ENCODE data around the gene CORO2A. TPM values are rescaled to one million over a fixed set of nuclear protein-coding genes. Genes with fewer than 3 reads are reported as not detected.
"Not testable (repeated sequence)": the region's sequence is repeated elsewhere in the genome, so short reads cannot be mapped to it uniquely, and the experiment has no call there.

CORO2A gene
- total and polyA plus RNA-seq, 3 donors from 2014 or later = 28.0 to 50.5 (median 46.3) TPM

GRCh38 chr9:98178874-98179850, 13.3 kb downstream of the CORO2A start:
- Histone ChIP-seq H3K36me3 (ENCODE audit: low read depth, missing control alignments) (no peaks in the 10 kb centered on the region), H3K9me3 (no peaks in the 10 kb centered on the region), H3K27me3 (no peaks in the 10 kb centered on the region), H3K27ac (no peak overlapping the region), H3K4me1 (peaks cover 33% of the 10 kb centered on the region), H3K4me3 (no peak overlapping the region)
- 87 to 89% methylated on average over 14 to 16 of the region's 16 CpGs for WGBS, 2 donors
- TF ChIP-seq CTCF (IDR thresholded peaks at IDR 0.05) (no peak), POLR2A (IDR thresholded peaks at IDR 0.05) (no peak)
- intact Hi-C loops (cut with DNase I; ENCODE audit: low total_unique reads) = no loop called here
- DNase-seq = no peak

GRCh38 chr9:98176391-98177259, 15.8 kb downstream of the CORO2A start:
- H3K4me3 ChIP-seq = no peak overlapping the region
- 73 to 74% methylated on average over 9 of the region's 9 CpGs for WGBS, 2 donors
- peaks cover 30% of the 10 kb centered on the region for H3K4me1 ChIP-seq
- no peaks in the 10 kb centered on the region for H3K36me3 ChIP-seq (ENCODE audit: low read depth, missing control alignments)
- no peaks in the 10 kb centered on the region for H3K9me3 ChIP-seq
- no peaks in the 10 kb centered on the region for H3K27me3 ChIP-seq
- intact Hi-C loops (cut with DNase I; ENCODE audit: low total_unique reads) = no loop called here
- DNase-seq = no peak
- H3K27ac ChIP-seq = no peak overlapping the region
- no peak for TF ChIP-seq POLR2A (IDR thresholded peaks at IDR 0.05)
- TF ChIP-seq CTCF (IDR thresholded peaks at IDR 0.05) = no peak

- TF ChIP-seq POLR2A (IDR thresholded peaks at IDR 0.05) (no peak), CTCF (IDR thresholded peaks at IDR 0.05) (no peak)
Measured at GRCh38 chr9:98175762-98176161, 16.7 kb downstream of the CORO2A start.

GRCh38 chr9:98175028-98175569, 17.3 kb downstream of the CORO2A start:
- no peak for DNase-seq
- H3K4me1 ChIP-seq = peaks cover 34% of the 10 kb centered on the region
- H3K4me3 ChIP-seq = no peak overlapping the region
- intact Hi-C loops (cut with DNase I; ENCODE audit: low total_unique reads) = no loop called here
- no peaks in the 10 kb centered on the region for H3K9me3 ChIP-seq
- H3K27ac ChIP-seq = peak overlapping the region in 1 of 2 donors; percentile 24
- H3K36me3 ChIP-seq (ENCODE audit: low read depth, missing control alignments) = no peaks in the 10 kb centered on the region
- 56 to 60% methylated on average over 5 to 6 of the region's 6 CpGs for WGBS, 2 donors
- no peaks in the 10 kb centered on the region for H3K27me3 ChIP-seq
- TF ChIP-seq CTCF (IDR thresholded peaks at IDR 0.05) (no peak), POLR2A (IDR thresholded peaks at IDR 0.05) (no peak)

More at GRCh38 chr9:98175762-98176161, 16.7 kb downstream of the CORO2A start:
- H3K9me3 ChIP-seq = no peaks in the 10 kb centered on the region
- no peak for DNase-seq
- no peak overlapping the region for H3K4me3 ChIP-seq
- H3K27me3 ChIP-seq = no peaks in the 10 kb centered on the region
- intact Hi-C loops (cut with DNase I; ENCODE audit: low total_unique reads) = no loop called here
- no peak overlapping the region for H3K27ac ChIP-seq
- H3K36me3 ChIP-seq (ENCODE audit: low read depth, missing control alignments) = no peaks in the 10 kb centered on the region
- 72 to 79% methylated on average over 3 of the region's 3 CpGs for WGBS, 2 donors
- peaks cover 35% of the 10 kb centered on the region for H3K4me1 ChIP-seq

- intact Hi-C loops (cut with DNase I; ENCODE audit: low total_unique reads); H3K9me3 ChIP-seq; H3K36me3 ChIP-seq (ENCODE audit: low read depth, missing control alignments); H3K27ac ChIP-seq; DNase-seq; H3K4me3 ChIP-seq; H3K27me3 ChIP-seq: not testable (repeated sequence)
- WGBS, 2 donors = 84 to 89% methylated on average over 5 of the region's 5 CpGs
- H3K4me1 ChIP-seq = peaks cover 35% of the 10 kb centered on the region
Measured at GRCh38 chr9:98174502-98174918, 17.9 kb downstream of the CORO2A start.
